ENCODE data around the gene LMBRD1.
A peak's percentile ranks its signal among the peaks of the same experiment; 100 is the strongest.
"Not testable (repeated sequence)": the region's sequence is repeated elsewhere in the genome, so short reads cannot be mapped to it uniquely, and the experiment has no call there.

LMBRD1 gene

DNA sequence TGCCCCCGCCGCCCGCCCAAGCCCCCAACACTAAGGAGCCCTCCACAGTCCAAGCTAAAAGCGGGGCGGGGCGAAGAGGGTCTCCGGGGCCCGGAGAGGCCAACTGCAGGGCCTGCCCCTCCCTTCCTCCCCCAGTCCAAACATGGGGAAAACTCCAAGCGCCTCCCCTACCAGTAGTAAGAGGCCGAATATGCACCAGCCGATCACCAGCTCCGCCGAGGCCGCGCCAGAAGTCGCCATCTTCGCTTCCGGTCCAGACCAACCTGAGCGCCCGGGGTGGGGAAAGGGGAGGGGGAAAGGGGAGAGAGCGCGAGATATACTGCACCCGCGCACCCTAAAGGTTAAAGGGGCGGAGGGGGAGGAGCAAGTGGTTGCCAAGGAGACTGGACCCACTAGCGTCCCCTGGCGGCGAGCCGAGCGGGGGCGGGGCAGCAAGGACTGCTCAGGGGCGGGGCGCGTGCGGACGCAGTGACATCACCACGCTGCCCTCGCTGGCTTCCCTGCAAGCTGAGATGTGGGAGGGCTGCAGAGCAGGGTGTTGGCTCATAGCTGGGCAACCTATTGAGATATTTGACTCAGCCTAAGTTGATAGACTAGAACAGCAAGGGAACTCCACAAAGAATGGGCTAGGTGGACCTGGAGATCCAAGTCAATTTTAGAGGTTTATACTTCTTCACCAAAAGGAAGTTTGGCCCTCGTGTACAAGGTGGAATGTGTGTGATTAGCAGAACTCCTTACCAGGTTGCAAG lies at the start of gene LMBRD1:
LMBRD1 (minus strand) TSS at position 369 of the 749 bp plus-strand sequence; CDS start at position 240, 129 bp downstream.
- peak; percentile 98 to 99 (median 99) for DNase-seq (ENCODE audit: low read depth in 3 of 3)

DNA sequence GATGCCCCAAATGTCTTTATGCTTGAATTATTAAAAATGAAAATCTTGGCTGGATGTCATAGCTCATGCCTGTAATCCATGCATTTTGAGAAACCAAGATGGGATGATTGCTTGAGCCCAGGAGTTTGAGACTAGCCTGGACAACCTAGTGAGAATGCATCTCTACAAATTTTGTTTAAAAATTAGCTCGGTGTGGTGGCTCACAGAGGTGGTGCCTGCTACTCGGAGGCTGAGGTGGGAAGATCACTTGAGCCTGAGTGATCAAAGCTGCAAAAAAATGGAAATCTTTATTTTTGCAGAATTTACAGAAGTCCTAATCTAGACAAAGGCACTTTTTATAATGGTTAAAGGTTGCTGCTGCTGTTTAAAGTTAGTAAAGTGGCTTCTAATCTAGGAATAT lies 49.5 kb upstream of the LMBRD1 start:
- no peak for DNase-seq (ENCODE audit: low read depth in 3 of 3)

DNA sequence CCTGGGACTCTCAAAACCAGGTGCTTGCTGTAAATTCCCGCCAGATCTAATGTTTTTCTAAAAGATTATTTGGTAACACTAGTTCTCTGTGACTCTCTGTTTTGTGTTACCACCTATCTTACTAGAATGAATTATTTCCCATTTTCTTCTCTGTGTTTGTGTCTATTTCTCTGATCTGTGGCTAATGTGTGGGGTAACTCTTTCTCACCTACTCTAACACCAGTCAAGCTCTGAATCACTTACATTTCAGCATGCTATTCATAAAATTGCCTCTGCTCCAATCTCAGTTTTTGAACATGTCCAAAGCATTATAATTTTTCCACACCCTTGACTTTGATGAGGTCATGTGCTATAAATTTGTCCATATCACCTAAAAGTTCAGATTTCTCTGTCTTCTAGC lies 46.4 kb upstream of the LMBRD1 start:
- DNase-seq (ENCODE audit: low read depth in 3 of 3) = no peak

DNA sequence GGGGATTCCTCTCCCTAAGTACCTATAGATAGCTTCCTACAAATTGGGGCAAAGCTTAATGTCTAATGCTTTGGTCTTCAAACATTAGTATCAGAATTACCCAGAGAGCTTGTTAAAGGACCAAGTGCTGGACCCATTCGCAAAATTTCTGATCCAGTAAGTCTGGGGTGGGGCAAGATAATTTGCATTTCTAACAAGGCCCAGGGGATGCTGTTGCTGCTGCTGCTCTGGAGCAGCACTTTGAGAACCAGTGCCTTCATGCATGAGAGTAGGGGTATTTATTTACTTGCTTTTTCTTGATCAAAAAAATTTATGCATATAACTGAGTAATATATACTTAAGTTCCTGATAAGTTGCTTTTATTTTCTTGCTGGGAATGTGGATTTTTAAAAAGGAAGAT lies 45.1 kb upstream of the LMBRD1 start:
- DNase-seq (ENCODE audit: low read depth in 3 of 3) = no peak

DNA sequence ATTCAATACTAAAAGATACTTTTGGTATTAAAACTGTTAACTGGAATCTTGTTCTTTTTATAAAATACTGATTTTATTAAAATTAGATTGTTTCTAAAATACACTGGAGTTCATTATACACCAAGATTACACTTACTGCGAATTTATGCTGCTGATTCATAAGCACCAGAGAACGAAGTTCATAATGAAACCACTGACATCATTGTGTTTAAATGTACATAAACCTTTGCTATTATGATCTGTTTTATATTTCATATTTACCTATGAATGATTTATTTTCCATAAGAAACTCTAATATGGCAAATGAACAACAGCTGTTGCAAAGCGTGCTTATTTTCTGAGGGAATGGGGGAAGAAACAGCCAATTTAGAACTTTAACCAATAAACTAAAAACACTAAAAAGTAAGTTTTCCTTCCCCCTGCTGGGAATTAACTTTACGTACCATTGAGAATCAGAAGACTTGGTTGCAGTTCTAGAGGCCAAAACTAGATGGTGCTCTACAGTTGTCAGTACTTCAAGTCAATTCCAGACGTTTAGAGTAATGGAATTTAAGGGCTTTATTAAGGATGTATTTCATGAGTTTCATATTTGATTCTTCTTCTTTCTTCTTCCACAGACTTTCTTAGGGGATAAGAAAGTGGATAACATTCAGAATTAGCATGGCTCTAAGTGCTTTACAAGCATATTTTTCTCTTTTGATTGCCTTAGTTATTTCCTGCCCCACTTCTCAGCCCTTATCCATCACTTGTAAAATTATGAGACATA lies 38.8 kb upstream of the LMBRD1 start:
- no peak for DNase-seq (ENCODE audit: low read depth in 3 of 3)

DNA sequence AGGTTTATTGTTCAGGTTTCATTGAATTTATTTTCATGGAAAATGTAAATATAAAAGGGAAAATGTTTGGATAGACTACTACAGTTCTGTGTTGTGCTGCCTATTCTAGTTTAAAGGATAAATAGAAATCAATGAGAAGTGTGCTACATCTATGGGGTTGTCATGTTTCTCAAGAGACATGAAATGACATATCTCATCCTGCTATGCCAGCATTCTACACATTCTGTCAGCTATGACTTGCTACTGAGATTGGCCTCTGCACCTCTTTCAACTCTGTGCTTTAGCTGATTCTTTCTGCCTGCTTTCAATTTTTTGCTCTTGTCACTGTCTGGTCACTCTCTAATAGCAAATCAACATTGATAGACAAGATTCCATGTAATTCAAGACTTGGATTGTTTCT lies 35.7 kb upstream of the LMBRD1 start:
- no peak for DNase-seq (ENCODE audit: low read depth in 3 of 3)

DNA sequence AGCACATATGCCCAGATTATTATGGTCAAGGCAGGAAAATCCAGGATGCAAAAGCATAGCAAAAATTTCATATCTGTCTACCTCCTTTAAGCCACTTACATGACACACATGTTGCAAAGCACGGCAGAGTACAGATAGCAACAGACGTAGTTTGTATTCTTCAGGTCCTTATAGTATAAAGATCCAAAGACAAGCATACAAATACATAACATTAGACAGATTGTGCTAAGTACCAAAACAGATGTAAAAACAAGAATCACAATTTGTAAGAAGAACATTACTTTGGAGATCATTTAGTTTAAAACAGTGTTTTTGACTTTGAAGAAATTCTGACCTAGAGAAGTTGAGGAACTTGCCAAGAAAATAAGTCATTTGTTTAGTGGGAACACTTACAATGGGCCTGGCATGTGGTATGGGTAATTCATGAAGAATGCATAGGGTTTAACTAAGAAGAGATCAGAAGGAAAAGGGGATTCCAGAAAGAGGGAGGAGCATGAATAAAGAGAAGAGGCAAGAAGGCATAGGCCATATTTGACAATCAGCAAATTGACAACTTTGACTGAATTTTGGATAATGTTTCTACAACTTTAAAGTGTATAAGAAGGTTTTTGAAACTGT lies 30.6 kb upstream of the LMBRD1 start:
- DNase-seq (ENCODE audit: low read depth in 3 of 3) = no peak

DNA sequence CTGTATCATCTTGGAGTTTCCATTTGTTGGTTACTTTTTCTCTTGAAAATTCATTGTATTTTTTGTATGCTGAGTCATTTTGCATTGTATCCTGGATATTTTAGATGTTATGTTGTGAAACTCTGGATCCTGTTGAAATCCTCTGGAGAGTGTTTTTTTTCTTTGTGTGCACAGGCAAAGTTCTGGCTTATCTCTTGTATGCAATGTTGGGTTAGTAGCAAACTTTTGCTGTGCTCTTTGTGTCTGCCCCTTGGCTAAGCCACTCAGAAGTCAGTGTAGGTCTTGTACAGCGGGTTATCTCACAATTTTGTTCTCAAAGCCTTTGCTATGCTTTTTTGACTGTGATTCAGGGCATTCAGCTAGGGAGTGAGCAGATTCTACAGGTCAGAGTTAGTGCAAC lies 29.1 kb upstream of the LMBRD1 start:
- DNase-seq (ENCODE audit: low read depth in 3 of 3) = no peak

DNA sequence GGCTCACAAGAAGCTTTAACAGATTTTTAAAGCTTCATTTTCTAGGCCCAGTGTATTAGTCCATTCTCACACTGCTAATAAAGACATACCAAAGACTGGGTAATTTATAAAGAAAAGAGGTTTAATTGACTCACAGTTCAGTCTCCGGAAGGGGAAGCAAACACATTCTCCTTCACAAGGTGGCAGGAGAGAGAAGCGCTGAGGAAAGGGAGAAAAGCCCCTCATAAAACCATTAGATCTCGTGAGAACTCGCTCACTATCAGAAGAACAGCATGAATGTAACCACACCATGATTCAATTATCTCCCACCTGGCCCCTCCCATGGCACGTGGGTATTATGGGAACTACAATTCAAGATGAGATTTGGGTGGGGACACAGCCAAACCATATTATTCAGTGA lies 27.5 kb upstream of the LMBRD1 start:
- DNase-seq (ENCODE audit: low read depth in 3 of 3) = not testable (repeated sequence)

DNA sequence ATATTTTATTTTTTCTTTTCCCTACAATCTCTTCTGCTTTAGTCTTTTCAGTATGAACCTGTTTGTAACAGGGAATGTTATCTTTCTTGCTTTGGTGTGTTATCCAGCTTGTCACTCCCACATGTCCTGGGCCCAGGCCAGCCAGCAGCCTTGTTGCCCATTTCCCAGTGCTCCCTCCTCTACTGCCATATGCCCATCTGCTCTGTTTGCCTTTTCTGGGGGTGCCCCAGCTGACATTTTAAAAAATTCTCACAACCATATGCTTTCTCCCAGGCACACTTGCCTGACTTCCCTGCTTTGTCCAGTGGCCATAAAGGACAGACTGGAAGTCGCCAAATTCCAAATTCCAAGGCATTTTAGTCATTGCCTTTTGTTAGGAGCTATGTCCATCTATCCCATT lies 23.6 kb upstream of the LMBRD1 start:
- no peak for DNase-seq (ENCODE audit: low read depth in 3 of 3)

DNA sequence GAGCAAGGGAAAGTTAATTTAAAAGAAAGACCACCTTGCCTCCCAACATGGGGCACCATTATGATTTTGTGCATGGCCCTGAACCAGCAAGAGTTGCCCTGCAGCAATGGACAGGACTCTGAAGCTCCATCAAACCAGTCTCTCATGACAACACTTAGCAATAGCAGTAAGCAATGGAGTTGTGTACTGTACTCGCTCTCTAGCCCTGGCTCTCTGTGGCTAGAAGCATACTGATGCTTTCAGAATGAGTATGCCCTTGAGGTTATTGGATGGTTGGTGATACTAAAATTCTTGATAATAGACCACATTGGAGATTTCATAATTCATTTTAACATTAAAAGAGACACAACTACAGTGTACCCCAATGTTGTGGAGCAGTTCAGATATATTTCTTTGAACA lies 23.2 kb upstream of the LMBRD1 start:
- DNase-seq (ENCODE audit: low read depth in 3 of 3) = no peak

DNA sequence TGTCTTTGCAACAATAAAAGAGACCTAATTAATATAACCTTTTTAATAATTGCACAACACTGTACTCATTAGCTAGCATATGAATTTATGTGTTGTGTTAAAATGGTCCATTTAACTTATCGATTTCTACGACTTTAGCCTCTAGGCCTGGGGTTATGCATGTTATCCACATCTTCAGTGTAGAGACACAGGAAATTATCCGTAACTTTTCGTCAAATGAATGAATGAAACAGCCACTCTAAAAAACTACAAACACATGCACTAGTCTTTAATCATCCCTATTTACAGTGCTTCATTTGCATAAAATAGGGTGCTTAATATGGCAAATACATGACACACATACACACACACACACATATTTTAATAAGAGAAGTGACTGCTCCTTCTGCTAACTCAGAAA lies 22.3 kb upstream of the LMBRD1 start:
- no peak for DNase-seq (ENCODE audit: low read depth in 3 of 3)

DNA sequence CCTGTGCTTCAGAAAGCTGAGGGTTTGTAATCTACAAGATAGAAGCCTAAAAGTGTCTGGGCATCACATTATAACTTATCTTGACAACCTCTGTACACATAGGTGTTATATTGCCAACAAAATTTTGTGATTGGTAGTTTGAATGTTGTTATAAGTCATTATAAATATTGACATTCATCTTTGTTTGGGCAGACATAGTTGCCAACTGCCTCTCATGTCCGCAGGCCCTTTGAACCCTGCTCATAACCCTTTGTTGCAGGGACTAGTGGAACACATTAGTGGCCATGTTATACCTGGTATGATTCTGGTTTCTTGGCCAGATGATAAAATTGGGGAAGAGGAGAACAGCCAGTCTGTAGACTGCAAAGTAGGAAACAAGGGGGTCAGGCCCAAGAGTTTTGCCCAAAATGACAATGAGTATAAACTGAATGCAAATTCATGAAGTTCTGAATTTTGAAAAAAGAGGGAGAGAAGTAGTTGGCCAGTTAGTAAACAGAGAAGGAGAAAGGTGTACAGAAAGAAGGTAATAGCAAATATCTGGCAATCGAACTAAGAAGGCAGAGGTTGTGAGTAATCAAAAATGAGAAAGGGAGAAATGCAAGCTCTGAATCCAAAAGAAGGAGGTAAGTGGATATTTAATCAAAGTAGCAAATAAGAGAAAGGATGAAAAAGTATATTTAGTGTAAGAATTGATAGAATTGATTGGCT lies 21.6 kb upstream of the LMBRD1 start:
- no peak for DNase-seq (ENCODE audit: low read depth in 3 of 3)

DNA sequence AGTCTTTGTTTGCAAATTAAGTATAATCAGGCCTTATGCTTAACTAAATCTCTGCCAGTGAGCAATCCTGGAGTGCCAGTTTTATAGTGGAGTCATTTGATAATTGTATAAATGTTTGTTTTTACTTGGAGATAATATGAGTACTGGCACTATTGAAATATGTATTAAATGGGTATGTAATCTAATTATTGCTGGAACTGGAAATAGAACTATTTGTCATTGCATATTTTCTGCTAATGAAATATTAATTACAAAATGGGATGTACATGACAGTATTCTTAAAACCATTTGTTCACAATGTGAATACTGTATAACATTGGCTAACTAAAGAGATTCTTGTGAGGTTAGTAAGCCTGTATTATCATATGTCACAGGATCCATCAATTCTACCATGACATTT lies 20.5 kb upstream of the LMBRD1 start:
- no peak for DNase-seq (ENCODE audit: low read depth in 3 of 3)

DNA sequence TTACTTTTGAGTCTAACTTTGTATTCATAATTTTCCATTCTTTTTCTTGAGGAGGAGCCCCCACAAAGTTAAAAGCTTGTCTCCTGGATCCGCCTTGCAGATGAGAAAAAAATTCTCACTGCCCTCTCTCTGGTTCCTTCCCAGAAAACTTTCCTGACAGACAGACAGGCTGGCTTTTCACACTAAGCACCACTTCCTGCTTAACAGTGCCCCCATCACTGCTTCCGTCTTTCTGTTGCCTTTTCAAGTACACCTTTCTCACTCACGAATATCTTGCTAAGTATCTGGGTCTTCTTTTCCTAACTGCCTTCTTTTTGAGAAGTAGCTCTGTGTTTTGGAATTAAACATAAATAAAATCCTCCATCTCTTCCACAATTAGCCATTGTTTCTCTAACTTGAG lies 19.8 kb upstream of the LMBRD1 start:
- DNase-seq (ENCODE audit: low read depth in 3 of 3) = no peak

DNA sequence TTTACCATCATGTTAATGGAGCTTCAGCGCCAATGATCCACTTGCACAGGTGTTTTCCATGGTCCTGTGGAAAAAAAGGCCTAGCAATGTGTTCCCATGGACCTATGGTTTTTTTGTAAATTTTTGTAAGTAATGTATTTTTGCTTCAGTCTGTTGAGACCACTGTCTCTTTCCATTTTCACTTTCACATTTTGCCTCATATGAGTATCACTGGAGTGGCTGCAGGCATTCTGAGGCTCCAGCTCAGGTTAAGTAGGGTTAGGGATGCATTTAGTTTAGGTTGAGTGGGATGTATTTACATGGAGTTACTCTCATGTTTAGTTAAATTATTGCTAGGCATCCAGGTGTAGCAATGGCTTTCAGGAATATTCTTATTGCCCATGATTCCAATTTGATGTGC lies 19.2 kb upstream of the LMBRD1 start:
- DNase-seq (ENCODE audit: low read depth in 3 of 3) = no peak

DNA sequence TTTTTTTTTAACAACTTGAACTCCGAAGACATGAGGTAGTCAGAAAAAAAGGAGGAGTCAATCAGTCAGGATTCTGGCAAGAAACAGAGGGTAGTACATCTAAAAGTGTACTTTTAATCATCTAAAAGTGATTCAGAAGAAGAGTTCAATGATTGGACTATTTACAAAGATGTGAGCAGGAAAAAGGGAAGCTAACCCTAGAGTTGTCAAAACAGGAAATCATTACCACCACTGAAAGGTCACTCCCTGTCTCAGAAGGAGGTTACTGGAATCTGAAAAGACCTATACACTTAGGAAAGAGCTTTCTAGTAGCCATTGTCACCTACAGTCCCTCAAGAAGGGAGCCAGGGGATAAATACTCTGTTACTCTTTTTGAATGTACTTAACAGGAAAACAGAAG lies 16.7 kb upstream of the LMBRD1 start:
- no peak for DNase-seq (ENCODE audit: low read depth in 3 of 3)

DNA sequence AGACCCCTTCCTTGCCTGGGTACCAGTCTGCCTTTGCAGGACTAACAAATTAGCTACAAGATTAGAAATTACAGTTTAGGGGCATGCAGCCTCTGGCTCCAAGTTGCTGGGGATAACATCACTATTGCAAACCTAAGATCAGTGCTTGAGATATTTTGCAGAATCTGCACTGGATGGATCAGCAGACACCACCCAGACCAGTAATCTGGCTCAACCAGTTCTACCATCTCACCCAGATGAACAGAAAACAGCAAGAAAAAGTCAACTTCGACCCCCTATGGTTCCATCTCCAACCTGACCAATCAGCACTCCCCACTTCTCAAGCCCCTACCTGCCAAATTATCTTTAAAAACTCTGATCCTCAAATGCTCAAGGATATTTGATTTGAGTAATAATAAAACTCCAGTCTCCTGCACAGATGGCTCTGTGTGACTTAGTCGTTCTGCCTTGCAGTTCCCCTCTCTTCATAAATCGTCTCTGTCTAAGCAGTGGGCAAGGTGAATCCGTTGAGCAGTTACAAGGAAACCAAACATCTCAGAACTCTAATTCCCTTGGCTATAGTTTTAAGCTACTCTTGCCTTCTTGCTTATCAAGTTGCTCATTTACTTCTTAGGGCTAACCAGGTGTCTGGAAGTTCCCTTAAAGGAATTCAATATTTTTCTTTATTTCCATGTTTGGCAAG lies 16.1 kb upstream of the LMBRD1 start:
- DNase-seq (ENCODE audit: low read depth in 3 of 3) = no peak

DNA sequence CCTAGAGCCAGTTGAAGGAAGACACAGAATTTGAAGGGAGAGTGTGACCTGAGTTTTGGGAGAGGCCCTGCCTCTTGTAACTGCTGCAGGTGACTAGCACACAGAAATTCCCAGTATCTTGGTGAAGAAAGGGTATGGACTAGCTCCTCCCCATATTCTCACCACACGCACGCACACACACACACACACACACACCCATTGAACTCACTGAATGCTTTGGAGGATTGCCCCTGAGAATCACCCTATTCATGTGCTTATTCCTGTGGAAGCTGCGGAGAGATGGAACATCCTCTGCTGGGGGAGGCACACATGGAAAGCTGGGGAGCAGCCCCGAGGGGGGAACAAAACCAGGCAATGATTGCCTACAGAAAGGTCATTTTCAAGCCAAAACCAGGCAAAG lies 6.2 kb upstream of the LMBRD1 start:
- no peak for DNase-seq (ENCODE audit: low read depth in 3 of 3)

DNA sequence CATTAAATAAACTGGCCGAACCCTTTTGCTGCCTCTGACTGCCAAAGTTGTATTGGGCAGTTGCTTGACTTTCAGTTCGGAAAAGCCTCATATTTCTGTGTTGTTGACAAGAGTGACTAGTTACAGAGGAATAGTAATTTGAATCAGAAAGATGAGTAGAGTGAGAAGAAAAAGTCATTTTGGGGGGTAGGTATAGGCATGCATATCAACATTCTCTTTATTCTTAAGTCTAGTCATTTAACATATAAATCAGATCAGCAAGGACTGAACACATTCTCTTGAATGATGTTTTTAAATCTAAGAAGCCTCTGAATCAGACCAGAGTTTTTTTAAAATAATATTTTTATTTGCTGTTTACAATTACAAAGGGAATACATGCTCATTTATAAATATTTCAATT lies 4.9 kb upstream of the LMBRD1 start:
- no peak for DNase-seq (ENCODE audit: low read depth in 3 of 3)

DNA sequence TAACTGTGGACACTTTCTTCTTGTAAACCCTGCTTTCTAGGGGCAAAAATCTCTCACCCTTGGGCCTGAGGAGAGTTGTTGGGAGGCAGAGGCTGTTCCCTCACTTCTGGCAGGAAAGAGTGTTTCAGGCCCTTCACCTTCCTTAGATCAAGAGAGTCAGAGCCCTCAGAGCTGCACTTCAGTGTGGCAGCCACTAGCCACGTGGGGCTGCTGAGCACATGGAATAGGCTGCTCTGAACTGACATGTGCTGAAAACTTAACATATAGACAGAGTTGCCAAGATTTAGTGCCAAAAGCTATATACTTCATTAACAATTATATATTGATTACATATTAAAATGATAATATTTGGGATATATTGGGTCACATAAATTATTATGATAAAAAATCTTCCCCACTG lies 4.4 kb upstream of the LMBRD1 start:
- DNase-seq (ENCODE audit: low read depth in 3 of 3) = no peak

DNA sequence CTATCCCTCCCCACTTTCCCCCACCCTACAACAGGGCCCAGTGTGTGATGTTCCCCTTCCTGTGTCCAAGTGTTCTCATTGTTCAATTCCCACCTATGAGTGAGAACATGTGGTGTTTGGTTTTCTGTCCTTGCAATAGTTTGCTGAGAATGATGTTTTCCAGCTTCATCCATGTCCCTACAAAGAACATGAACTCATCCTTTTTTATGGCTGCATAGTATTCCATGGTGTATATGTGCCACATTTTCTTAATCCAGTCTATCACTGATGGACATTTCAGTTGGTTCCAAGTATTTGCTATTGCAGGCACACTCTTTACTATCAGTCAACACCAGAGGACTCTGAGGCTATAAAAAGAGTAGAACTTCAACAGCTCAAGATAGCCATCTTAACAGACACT lies 2.0 kb upstream of the LMBRD1 start:
- not testable (repeated sequence) for DNase-seq (ENCODE audit: low read depth in 3 of 3)
